OCI-LY7 (cell line): Measurements from ENCODE around the gene MAP3K5. TPM values are rescaled to one million over a fixed set of nuclear protein-coding genes. Genes with fewer than 3 reads are reported as not detected.

ENCODE experiments used
- BruUV-seq: library from RNA; stranded (reverse); fragments of 400-500 nt; replicated peaks from 2 replicates; lab custom pipeline; 2021; lab: Mats Ljungman, UMichigan
- CTCF ChIA-PET: fragments of 300-600 bp; sonication (Branson Sonifier 250); formaldehyde crosslinking; loops from one replicate; lab custom pipeline; 2022; ENCODE audit warnings: antibody characterized with exemption; ENCODE audit not compliant: unreplicated experiment; lab: Charles Lee
- POLR2A ChIA-PET: fragments of 300-600 bp; sonication (Branson Sonifier 250); formaldehyde crosslinking; loops from one replicate; lab custom pipeline; 2022; ENCODE audit warnings: antibody characterized with exemption; lab: Charles Lee
- DNase-seq: peaks from one replicate; pipeline ENCODE4 v3.0.0-alpha.2; 2015; ENCODE audit warnings: low spot score
- H2AFZ ChIP-seq: fragments of 200-600 bp; sonication (generic), shearing (Covaris generic); 2 replicates; pipeline ENCODE4 v1.6.1; 2014; ENCODE audit warnings: mild to moderate bottlenecking, antibody characterized with exemption, low read length, moderate library complexity
- H3K27ac ChIP-seq: fragments of 200-600 bp; sonication (generic); 2 replicates; pipeline ENCODE4 v1.5.1; 2014; ENCODE audit warnings: mixed run types, low read depth, mild to moderate bottlenecking, moderate library complexity, low read length, inconsistent platforms; ENCODE audit not compliant: poor library complexity, severe bottlenecking
- H3K36me3 ChIP-seq: fragments of 200-600 bp; sonication (generic); 2 replicates; pipeline ENCODE4 v1.6.1; 2014; ENCODE audit warnings: mild to moderate bottlenecking, antibody characterized with exemption, low read length, moderate library complexity, mixed read lengths; ENCODE audit not compliant: insufficient read depth
- H3K4me1 ChIP-seq: fragments of 200-600 bp; sonication (generic); 2 replicates; pipeline ENCODE4 v1.5.1; 2014; ENCODE audit warnings: mild to moderate bottlenecking, low read length; ENCODE audit not compliant: insufficient read depth, poor library complexity, severe bottlenecking
- H3K4me2 ChIP-seq: fragments of 200-600 bp; sonication (generic); 2 replicates; pipeline ENCODE4 v1.6.1; 2014; ENCODE audit warnings: mild to moderate bottlenecking, low read length
- H3K4me3 ChIP-seq: fragments of 200-600 bp; sonication (generic); 2 replicates; pipeline ENCODE4 v1.5.1; 2014; ENCODE audit warnings: mild to moderate bottlenecking, low read depth, low read length; ENCODE audit not compliant: poor library complexity, severe bottlenecking
- H3K79me2 ChIP-seq: fragments of 200-600 bp; sonication (generic); 2 replicates; pipeline ENCODE4 v1.6.1; 2016; ENCODE audit warnings: low read depth, mild to moderate bottlenecking, low read length, moderate library complexity, mixed read lengths; ENCODE audit not compliant: insufficient read depth
- H3K9me2 ChIP-seq: fragments of 200-600 bp; sonication (generic); 2 replicates; pipeline ENCODE4 v1.6.1; 2016; ENCODE audit warnings: mild to moderate bottlenecking, low read length, mixed read lengths; ENCODE audit not compliant: insufficient read depth
- H3K9me3 ChIP-seq: fragments of 200-600 bp; sonication (generic); 2 replicates; pipeline ENCODE4 v1.6.1; 2014; ENCODE audit warnings: mild to moderate bottlenecking, mixed run types, low read length, mixed read lengths
- H4K20me1 ChIP-seq: fragments of 200-600 bp; sonication (generic); 2 replicates; pipeline ENCODE4 v1.6.1; 2014; ENCODE audit warnings: mild to moderate bottlenecking, antibody characterized with exemption, low read length, moderate library complexity, mixed read lengths; ENCODE audit not compliant: insufficient read depth
- EZH2phosphoT487 ChIP-seq: fragments of 200-600 bp; sonication (generic); IDR thresholded peaks from 2 replicates; pipeline ENCODE4 v1.6.1; 2018; ENCODE audit warnings: low read depth, borderline replicate concordance, mild to moderate bottlenecking, mixed run types, antibody characterized with exemption, low read length, moderate library complexity, mixed read lengths
- intact Hi-C: fragments of 100-400 bp; cut with micrococcal nuclease; formaldehyde crosslinking; loops from one replicate; pipeline ENCODE4 v1.10.0; 2022; ENCODE audit not compliant: unreplicated experiment
- total RNA-seq, 2 experiments: library from RNA; depleted of rRNA in 1 of 2; stranded (reverse); fragments of >200 nt in 1 of 2; shearing (Covaris generic) in 1 of 2; gene quantifications; 2 replicates each; pipeline ENCODE4 v1.2.3, GENCODE V29; 2014 to 2022
- TF ChIP-seq, protein P1 (sequence below): fragments of 200-600 bp; sonication (generic); conservative IDR thresholded peaks from 2 replicates; pipeline ENCODE4 v1.5.1; 2014; ENCODE audit warnings: mild to moderate bottlenecking, antibody characterized with exemption, low read length, moderate library complexity, mixed read lengths

Gene MAP3K5
- total RNA-seq, 2 experiments from 2014 or later = 13.8 to 16.6 TPM

DNA sequence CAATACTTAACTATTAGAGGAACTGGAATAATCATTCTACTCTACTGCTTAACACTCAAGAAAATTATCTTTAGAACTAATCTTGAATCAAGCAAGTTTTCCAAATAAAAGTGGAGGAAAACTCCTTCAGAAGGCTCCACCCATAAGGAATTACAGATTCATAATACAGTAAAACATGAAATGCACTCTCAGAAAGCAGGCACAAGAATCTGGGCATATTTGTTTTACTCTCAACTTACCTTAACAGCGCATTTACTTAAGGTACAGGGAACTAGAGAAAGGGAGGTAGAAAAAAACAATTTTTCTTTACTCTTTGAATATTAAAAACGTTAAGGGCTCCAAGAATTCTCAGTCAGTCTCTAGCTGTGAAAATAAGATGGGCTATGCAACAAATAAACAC, 140.3 kb downstream of the MAP3K5 start:
- no peaks in the 10 kb centered on the region; the same call in 1 of the 2 replicates for H3K9me3 ChIP-seq
- no peak overlapping the region for H2AFZ ChIP-seq
- intact Hi-C loops = no loop called here
- H3K4me2 ChIP-seq = no peak overlapping the region
- peaks cover 11% of the 10 kb centered on the region for H3K4me1 ChIP-seq
- 0 out of 2 replicates have a peak, but pooled peaks cover 11% of the 10 kb centered on the region for H3K36me3 ChIP-seq
- H3K79me2 ChIP-seq = no peaks in the 10 kb centered on the region
- no TSS peak for BruUV-seq
- no peaks in the 10 kb centered on the region for H4K20me1 ChIP-seq
- no peaks in the 10 kb centered on the region for H3K9me2 ChIP-seq
- ChIA-PET POLR2A (interaction anchor here (0.6 to 1.6 kb wide), 4 partner anchors 13 to 65 kb away, joined by 3 to 4 read pairs (median 3); no protein-coding TSS in a partner anchor), CTCF (no interaction called here)
- no peak for DNase-seq
- no peak overlapping the region for H3K27ac ChIP-seq
- no peak overlapping the region for H3K4me3 ChIP-seq
- TF ChIP-seq, protein P1, sequence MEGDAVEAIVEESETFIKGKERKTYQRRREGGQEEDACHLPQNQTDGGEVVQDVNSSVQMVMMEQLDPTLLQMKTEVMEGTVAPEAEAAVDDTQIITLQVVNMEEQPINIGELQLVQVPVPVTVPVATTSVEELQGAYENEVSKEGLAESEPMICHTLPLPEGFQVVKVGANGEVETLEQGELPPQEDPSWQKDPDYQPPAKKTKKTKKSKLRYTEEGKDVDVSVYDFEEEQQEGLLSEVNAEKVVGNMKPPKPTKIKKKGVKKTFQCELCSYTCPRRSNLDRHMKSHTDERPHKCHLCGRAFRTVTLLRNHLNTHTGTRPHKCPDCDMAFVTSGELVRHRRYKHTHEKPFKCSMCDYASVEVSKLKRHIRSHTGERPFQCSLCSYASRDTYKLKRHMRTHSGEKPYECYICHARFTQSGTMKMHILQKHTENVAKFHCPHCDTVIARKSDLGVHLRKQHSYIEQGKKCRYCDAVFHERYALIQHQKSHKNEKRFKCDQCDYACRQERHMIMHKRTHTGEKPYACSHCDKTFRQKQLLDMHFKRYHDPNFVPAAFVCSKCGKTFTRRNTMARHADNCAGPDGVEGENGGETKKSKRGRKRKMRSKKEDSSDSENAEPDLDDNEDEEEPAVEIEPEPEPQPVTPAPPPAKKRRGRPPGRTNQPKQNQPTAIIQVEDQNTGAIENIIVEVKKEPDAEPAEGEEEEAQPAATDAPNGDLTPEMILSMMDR = no peak
- TF ChIP-seq EZH2phosphoT487 = no peak

DNA sequence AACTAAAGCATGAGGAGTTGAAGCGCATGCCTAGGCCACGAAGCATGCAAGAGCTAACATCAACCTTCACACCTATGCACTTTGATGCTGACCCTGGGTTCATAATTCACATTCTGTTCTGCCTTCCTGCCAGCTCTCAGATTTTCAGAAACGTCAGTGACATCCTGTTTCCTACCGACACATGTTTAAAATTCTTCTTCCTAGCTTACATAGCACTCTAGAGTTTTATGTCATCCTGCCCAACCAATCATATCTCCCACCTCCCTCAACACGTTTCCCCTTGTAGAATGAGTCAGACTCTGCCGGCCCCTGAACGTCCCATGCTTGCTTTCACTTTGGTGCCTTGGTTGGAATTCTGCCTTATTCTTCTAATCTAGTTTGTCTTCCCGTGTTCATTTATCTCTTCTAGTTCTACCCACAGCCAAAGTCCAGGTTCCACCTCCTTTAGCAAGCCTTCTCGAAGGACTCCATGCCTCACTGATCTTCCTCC, 144.9 kb downstream of the MAP3K5 start:
- DNase-seq = no peak
- Histone ChIP-seq H3K27ac (no peak overlapping the region), H3K4me1 (peaks cover 19% of the 10 kb centered on the region), H3K4me2 (no peak overlapping the region), H2AFZ (no peak overlapping the region), H3K79me2 (no peaks in the 10 kb centered on the region), H4K20me1 (no peaks in the 10 kb centered on the region), H3K4me3 (no peak overlapping the region), H3K36me3 (no peaks in the 10 kb centered on the region), H3K9me2 (no peaks in the 10 kb centered on the region), H3K9me3 (no peaks in the 10 kb centered on the region; the same call in 1 of the 2 replicates)
- ChIA-PET POLR2A (interaction anchor here (0.5 to 5.6 kb wide), 5 partner anchors 59 to 822 kb away, joined by 3 to 70 read pairs (median 4); partner anchors contain the start of gene MAP3K5), CTCF (interaction anchor here (0.7 kb wide), 1 partner anchor 145 kb away, joined by 3 read pairs; the partner anchor contains the start of gene MAP3K5)
- intact Hi-C loops = no loop called here
- no peak for TF ChIP-seq EZH2phosphoT487
- TF ChIP-seq, protein P1 = no peak
- BruUV-seq = no TSS peak

DNA sequence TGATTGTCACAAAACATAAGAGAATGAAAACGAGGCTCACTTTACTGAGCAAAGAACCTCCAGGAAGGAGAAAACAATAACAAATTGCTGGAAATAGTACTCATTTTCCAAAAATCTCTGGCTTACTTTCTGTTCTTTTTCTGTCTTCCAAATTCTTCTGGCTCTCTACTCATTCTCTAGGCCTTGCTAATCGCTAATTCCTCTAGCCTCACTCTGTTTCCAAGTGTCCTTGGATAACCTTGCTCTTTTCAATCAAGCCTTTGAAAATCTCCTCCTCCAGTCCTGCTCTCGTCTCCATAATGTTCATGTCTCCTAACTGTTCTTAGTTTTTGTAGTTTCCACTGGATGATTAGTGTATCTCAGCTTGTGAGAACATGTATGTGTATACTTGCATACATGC, 145.9 kb downstream of the MAP3K5 start:
- no peaks in the 10 kb centered on the region; the same call in 1 of the 2 replicates for H3K9me3 ChIP-seq
- intact Hi-C loops = no loop called here
- H3K4me2 ChIP-seq = no peak overlapping the region
- H2AFZ ChIP-seq = no peak overlapping the region
- ChIA-PET CTCF (interaction anchor here (0.7 kb wide), 1 partner anchor 146 kb away, joined by 3 read pairs; the partner anchor contains the start of gene MAP3K5), POLR2A (interaction anchor here (1.0 to 5.6 kb wide), 3 partner anchors 71 to 144 kb away, joined by 3 to 70 read pairs (median 31); partner anchors contain the start of gene MAP3K5)
- no peak overlapping the region for H3K4me3 ChIP-seq
- H3K79me2 ChIP-seq = no peaks in the 10 kb centered on the region
- peaks cover 19% of the 10 kb centered on the region for H3K4me1 ChIP-seq
- no peak overlapping the region for H3K27ac ChIP-seq
- H4K20me1 ChIP-seq = no peaks in the 10 kb centered on the region
- no peaks in the 10 kb centered on the region for H3K9me2 ChIP-seq
- no peak for DNase-seq
- no peaks in the 10 kb centered on the region for H3K36me3 ChIP-seq
- TF ChIP-seq, protein P1 = no peak
- TF ChIP-seq EZH2phosphoT487 = no peak
- no TSS peak for BruUV-seq
